Measurements from ENCODE around the gene L1CAM.

GRCh38 chrX:153873282-153874084 is 12.5 kb downstream of the L1CAM start:
- no peak for TF ChIP-seq CTCF (IDR thresholded peaks at IDR 0.05)
- TF ChIP-seq EZH2 (IDR thresholded peaks at IDR 0.05), result no peak

Data from neural progenitor cell (in vitro differentiated cells).